Mesothelial cell of epicardium (in vitro differentiated cells): ENCODE results near the gene IRF2. TPM values are rescaled to one million over a fixed set of nuclear protein-coding genes. Genes with fewer than 3 reads are reported as not detected.

ENCODE experiments used
- DNase-seq, 2 experiments: peaks; one replicate each; pipeline ENCODE4 v3.0.0; 2021; ENCODE audit warnings: low spot score in 2 of 2; ENCODE audit not compliant: unreplicated experiment in 2 of 2
- H3K27ac Mint-ChIP-seq: 2 replicates; pipeline ENCODE4 v1.8.0; 2021; ENCODE audit warnings: mixed read lengths
- H3K27me3 Mint-ChIP-seq: 2 replicates; pipeline ENCODE4 v1.8.0; 2021; ENCODE audit warnings: low read depth, mixed read lengths
- H3K36me3 Mint-ChIP-seq: 2 replicates; pipeline ENCODE4 v1.8.0; 2021; ENCODE audit warnings: mixed read lengths
- H3K4me1 Mint-ChIP-seq: 2 replicates; pipeline ENCODE4 v1.8.0; 2021; ENCODE audit warnings: mixed read lengths
- H3K4me3 Mint-ChIP-seq: 2 replicates; pipeline ENCODE4 v1.8.0; 2021; ENCODE audit warnings: mild to moderate bottlenecking, moderate library complexity, mixed read lengths
- H3K9me3 Mint-ChIP-seq: 2 replicates; pipeline ENCODE4 v1.8.0; 2021; ENCODE audit warnings: mixed read lengths
- total RNA-seq: library from RNA; stranded (reverse); gene quantifications from 3 replicates; pipeline ENCODE4 v1.2.1, GENCODE V29; 2021
- TF ChIP-seq, protein P1 (sequence below): fragments of 200-600 bp; sonication (generic); IDR thresholded peaks from one replicate; pipeline ENCODE4 v1.5.0; 2021; ENCODE audit warnings: antibody characterized with exemption; ENCODE audit not compliant: unreplicated experiment

IRF2 gene
- total RNA-seq, 1 donor from 2014 or later: 15.8 TPM

DNA sequence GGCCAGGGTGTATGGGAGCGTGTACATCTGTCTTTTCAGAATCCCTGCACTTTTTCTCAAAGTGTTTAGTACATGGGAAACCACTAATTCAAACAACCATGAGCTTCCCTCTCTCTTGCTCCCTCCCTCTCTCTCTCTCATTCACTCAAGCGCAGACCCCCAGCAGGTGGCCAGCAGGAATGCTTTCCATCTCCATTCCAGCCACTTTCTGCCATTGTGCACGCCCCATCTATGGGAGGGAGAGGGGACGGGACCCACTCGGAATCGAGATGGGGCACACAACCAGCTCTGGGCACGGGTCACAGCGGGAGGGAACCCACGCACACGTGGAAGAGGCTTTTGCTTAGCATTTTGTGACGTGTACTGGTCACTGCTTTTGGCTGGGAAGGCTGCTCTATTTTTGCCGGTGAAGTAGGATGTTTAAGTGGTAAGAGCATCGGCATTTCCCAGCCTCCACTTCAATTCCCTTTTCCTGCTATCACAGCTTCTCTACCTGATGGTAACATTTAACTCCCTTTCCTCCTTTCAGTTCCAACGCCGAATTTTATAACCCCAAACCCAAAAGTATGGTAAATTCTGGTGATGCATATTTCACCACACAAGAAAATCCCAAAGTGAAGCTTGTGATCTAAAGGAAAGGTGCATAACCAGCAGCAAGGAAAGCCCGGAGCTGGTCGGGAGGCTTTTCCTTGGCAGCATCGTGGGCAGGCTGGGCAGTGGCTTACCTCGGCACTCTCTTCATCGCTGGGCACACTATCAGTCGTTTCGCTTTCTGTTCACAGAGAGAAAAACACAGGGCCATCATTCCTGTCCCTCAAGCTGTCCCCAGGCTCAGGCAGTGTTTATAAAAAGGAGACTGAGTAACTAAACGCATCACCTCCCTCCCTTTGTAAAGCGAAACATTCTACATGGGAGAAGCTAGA is 84.1 kb downstream of the IRF2 start:
- Mint-ChIP-seq H3K9me3 (no peaks in the 10 kb centered on the region), H3K27me3 (no peaks in the 10 kb centered on the region), H3K36me3 (peaks cover 58% of the 10 kb centered on the region), H3K4me3 (no peak overlapping the region), H3K27ac (no peak overlapping the region), H3K4me1 (peaks cover 9% of the 10 kb centered on the region)
- TF ChIP-seq, protein P1, sequence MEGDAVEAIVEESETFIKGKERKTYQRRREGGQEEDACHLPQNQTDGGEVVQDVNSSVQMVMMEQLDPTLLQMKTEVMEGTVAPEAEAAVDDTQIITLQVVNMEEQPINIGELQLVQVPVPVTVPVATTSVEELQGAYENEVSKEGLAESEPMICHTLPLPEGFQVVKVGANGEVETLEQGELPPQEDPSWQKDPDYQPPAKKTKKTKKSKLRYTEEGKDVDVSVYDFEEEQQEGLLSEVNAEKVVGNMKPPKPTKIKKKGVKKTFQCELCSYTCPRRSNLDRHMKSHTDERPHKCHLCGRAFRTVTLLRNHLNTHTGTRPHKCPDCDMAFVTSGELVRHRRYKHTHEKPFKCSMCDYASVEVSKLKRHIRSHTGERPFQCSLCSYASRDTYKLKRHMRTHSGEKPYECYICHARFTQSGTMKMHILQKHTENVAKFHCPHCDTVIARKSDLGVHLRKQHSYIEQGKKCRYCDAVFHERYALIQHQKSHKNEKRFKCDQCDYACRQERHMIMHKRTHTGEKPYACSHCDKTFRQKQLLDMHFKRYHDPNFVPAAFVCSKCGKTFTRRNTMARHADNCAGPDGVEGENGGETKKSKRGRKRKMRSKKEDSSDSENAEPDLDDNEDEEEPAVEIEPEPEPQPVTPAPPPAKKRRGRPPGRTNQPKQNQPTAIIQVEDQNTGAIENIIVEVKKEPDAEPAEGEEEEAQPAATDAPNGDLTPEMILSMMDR: no peak
- no peak for DNase-seq

DNA sequence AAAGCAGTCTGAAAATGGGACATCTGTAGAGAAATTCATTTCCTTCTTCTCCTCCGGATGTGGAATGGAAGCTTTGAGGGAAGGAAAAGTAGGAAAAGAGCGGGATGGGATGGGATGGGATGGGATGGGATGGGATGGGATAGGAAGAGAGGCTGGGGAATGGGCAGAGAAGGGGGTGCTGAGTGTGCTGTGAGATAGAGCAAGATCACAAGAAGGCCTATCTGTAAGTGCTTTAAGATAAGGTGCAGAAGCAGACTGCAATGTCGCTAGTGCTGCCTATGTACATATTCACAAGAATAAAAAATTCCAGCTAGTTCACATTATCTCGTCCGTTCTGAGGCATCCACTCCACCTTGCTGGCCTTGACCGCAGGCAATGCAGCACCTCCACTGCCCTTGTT is 86.2 kb downstream of the IRF2 start:
- Mint-ChIP-seq H3K36me3 (peaks cover 45% of the 10 kb centered on the region), H3K27me3 (no peaks in the 10 kb centered on the region), H3K4me1 (peaks cover 29% of the 10 kb centered on the region), H3K9me3 (no peaks in the 10 kb centered on the region), H3K4me3 (no peak overlapping the region), H3K27ac (no peak overlapping the region)
- no peak for DNase-seq
- TF ChIP-seq, protein P1: no peak

DNA sequence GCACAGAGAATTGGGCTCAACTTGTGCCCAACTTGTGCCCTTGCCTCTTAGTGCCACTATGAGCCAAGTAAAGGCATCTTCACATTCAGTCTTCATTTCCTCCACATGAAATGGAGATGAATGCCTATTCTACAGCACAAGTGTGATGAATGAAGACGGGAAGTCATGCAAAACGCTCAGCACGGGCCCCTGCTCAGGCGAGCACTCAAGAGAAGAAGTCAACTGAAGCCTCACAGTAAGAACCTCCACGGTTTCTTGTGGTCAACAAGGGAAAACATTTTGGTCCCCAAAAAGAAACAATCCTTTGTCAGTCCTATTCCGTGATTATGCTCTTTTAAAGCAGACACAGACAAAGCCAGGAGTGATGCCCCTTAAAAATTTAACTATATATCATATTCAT is 87.0 kb downstream of the IRF2 start:
- DNase-seq: no peak
- peaks cover 38% of the 10 kb centered on the region for H3K36me3 Mint-ChIP-seq
- no peak overlapping the region for H3K4me3 Mint-ChIP-seq
- peaks cover 37% of the 10 kb centered on the region for H3K4me1 Mint-ChIP-seq
- TF ChIP-seq, protein P1: no peak
- no peaks in the 10 kb centered on the region for H3K9me3 Mint-ChIP-seq
- no peak overlapping the region for H3K27ac Mint-ChIP-seq
- H3K27me3 Mint-ChIP-seq: no peaks in the 10 kb centered on the region

DNA sequence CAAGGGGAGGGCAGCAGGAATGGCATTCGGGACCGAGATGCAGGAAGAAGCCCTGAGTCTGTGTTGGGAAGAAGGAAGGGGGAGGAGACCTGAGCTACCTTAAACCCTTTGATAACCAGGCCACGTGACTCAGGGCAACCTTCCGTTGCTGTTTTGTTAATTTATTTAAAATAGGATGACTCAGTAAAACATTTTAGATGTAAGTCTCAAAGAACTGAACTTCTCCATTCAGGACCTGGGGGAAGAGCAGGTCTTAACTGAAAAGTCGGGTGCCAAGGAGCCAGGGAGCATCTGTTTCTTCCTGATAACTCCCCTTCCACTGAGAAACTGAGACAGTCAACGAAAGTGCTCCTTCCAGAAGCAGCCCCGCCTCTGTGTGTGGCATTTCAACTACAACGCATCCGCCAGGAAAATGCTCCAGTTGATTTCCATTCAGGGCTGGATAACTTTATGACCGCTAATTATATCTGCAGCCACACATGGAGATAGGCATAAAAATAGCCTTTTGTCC is 88.0 kb downstream of the IRF2 start:
- Mint-ChIP-seq H3K9me3 (no peaks in the 10 kb centered on the region), H3K27ac (no peak overlapping the region), H3K4me3 (no peak overlapping the region), H3K4me1 (peaks cover 37% of the 10 kb centered on the region), H3K36me3 (peaks cover 28% of the 10 kb centered on the region), H3K27me3 (no peaks in the 10 kb centered on the region)
- DNase-seq: no peak
- TF ChIP-seq, protein P1: no peak

DNA sequence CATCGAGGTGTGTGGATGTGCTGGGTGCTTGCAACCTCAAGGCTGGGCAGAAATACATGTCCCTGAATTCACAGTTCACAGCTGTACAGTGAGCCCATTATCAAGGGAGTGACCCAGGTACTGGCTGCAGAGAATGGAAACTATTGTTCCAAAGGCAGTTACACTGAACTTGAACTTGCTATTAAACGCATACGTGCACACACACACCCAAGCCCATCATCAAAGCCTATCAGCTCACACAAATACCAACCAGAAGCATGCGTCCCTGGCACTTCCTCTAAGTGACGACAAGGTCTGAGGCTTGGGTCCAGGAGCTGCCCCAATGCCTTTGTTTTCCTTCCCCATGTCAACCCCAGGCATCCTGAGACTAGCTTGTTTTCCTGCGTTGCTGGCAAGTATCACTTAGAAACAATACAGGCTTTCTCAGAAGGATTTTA is 88.6 kb downstream of the IRF2 start:
- DNase-seq: no peak
- Mint-ChIP-seq H3K9me3 (no peaks in the 10 kb centered on the region), H3K27ac (no peak overlapping the region), H3K36me3 (peaks cover 23% of the 10 kb centered on the region), H3K4me1 (peaks cover 37% of the 10 kb centered on the region), H3K27me3 (no peaks in the 10 kb centered on the region), H3K4me3 (no peak overlapping the region)
- TF ChIP-seq, protein P1: no peak
